GM12878 (cell line): Measurements from ENCODE around the gene TSPAN31. TPM values are rescaled to one million over a fixed set of nuclear protein-coding genes. Genes with fewer than 3 reads are reported as not detected.

Experiments
- ASH2L ChIP-seq: fragments of 300-600, 200-600 bp; sonication (generic); IDR thresholded peaks from 2 replicates; pipeline ENCODE4 v1.6.1; 2017; ENCODE audit warnings: low read depth, mild to moderate bottlenecking, borderline replicate concordance
- BCL11A ChIP-seq: IDR thresholded peaks from 2 replicates; pipeline ENCODE4 v1.6.1; 2011; ENCODE audit warnings: low read depth, low read length
- CBX5 ChIP-seq: sonication (generic); IDR thresholded peaks from 2 replicates; pipeline ENCODE4 v1.6.1; 2016; ENCODE audit warnings: low read depth, moderate library complexity, mild to moderate bottlenecking, inconsistent platforms
- IRF3 ChIP-seq: fragments of 450-650 bp; IDR thresholded peaks from 2 replicates; pipeline ENCODE4 v1.6.1; 2014; ENCODE audit warnings: mild to moderate bottlenecking
- IRF5 ChIP-seq: fragments of 450-650 bp; IDR thresholded peaks from 2 replicates; pipeline ENCODE4 v1.6.1; 2017; ENCODE audit warnings: borderline replicate concordance
- MYB ChIP-seq: fragments of 150-350 bp; IDR thresholded peaks from 2 replicates; pipeline ENCODE4 v1.6.1; 2014; ENCODE audit warnings: mild to moderate bottlenecking, low read depth, low read length, borderline replicate concordance
- POLR2AphosphoS5 ChIP-seq: IDR thresholded peaks from 2 replicates; pipeline ENCODE4 v1.6.1; 2011; ENCODE audit warnings: mild to moderate bottlenecking, low read length, inconsistent platforms
- RBBP5 ChIP-seq: fragments of 200-600 bp; sonication (generic); conservative IDR thresholded peaks from 2 replicates; pipeline ENCODE4 v1.6.1; 2016
- RELB ChIP-seq: fragments of 450-650 bp; IDR thresholded peaks from 2 replicates; pipeline ENCODE4 v1.6.1; 2017; ENCODE audit warnings: low read depth, mild to moderate bottlenecking, moderate library complexity
- SMARCA5 ChIP-seq: fragments of 450-650 bp; IDR thresholded peaks from 2 replicates; pipeline ENCODE4 v1.6.1; 2017; ENCODE audit warnings: mild to moderate bottlenecking
- SUPT20H ChIP-seq: IDR thresholded peaks from 2 replicates; pipeline ENCODE4 v1.6.1; 2011; ENCODE audit warnings: low read depth, mild to moderate bottlenecking, low read length, moderate library complexity, borderline replicate concordance; ENCODE audit not compliant: control insufficient read depth
- TARDBP ChIP-seq: IDR thresholded peaks from 2 replicates; pipeline ENCODE4 v1.6.1; 2016; ENCODE audit warnings: borderline replicate concordance
- WRNIP1 ChIP-seq: IDR thresholded peaks from 2 replicates; pipeline ENCODE4 v1.6.1; 2011; ENCODE audit warnings: low read depth, low read length, improper control_type of control experiment, borderline replicate concordance
- ZBTB40 ChIP-seq: fragments of 450-650 bp; IDR thresholded peaks from 2 replicates; pipeline ENCODE4 v1.6.1; 2016; ENCODE audit warnings: mild to moderate bottlenecking, moderate library complexity, borderline replicate concordance
- polyA plus RNA-seq, 11 experiments: library from polyadenylated mRNA; depleted of rRNA in 4 of 11; unstranded in 6 of 11; stranded (reverse) in 5 of 11; fragments of >200 nt; fragmentation: Nextera tagmentation in 4 of 11; fragmentation: Illumina TruSeq in 1 of 11; extraction: Ambion mirVana in 4 of 11; extraction: Trizol in 1 of 11; gene quantifications; 1 replicate in 1 of 11; 2 replicates in 10 of 11; pipeline versions ENCODE4 v1.2.1 to v1.2.3, GENCODE V29; 2011 to 2016; ENCODE audit warnings: inconsistent platforms in 2 of 11, missing spikeins in 2 of 11, low read depth in 1 of 11
- total RNA-seq, 4 experiments: library from RNA; depleted of rRNA in 3 of 4; stranded (reverse); fragments of >200 nt in 3 of 4; fragmentation: Illumina TruSeq in 1 of 4; extraction: Trizol in 1 of 4; gene quantifications; 2 replicates each; pipeline versions ENCODE4 v1.2.1 to v1.2.3, GENCODE V29; 2013 to 2021
- TF ChIP-seq, protein P1 (sequence below): fragments of 450-650 bp; IDR thresholded peaks from 2 replicates; pipeline ENCODE4 v1.6.1; 2016; ENCODE audit warnings: mild to moderate bottlenecking
- TF ChIP-seq, protein P2 (sequence below): fragments of 450-650 bp; IDR thresholded peaks from 2 replicates; pipeline ENCODE4 v1.6.1; 2017; ENCODE audit warnings: antibody characterized with exemption, mild to moderate bottlenecking, moderate library complexity

TSPAN31 gene
- total and polyA plus RNA-seq, 10 of the 15 experiments (the other 5 are each of a cell fraction or from before 2014, with no cell fraction given) = 11.8 to 32.2 (median 24.7) TPM

- peak; percentile 56; the same call in 1 of the 2 replicates for TF ChIP-seq ZBTB40
- TF ChIP-seq MYB = no peak
- no peak for TF ChIP-seq ASH2L
- TF ChIP-seq SMARCA5 = no peak
- TF ChIP-seq, protein P1, sequence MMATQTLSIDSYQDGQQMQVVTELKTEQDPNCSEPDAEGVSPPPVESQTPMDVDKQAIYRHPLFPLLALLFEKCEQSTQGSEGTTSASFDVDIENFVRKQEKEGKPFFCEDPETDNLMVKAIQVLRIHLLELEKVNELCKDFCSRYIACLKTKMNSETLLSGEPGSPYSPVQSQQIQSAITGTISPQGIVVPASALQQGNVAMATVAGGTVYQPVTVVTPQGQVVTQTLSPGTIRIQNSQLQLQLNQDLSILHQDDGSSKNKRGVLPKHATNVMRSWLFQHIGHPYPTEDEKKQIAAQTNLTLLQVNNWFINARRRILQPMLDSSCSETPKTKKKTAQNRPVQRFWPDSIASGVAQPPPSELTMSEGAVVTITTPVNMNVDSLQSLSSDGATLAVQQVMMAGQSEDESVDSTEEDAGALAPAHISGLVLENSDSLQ = peak; percentile 82
- peak; percentile 83 for TF ChIP-seq TARDBP
- no peak for TF ChIP-seq CBX5
- TF ChIP-seq RBBP5 = no peak
- TF ChIP-seq WRNIP1 = no peak
- TF ChIP-seq IRF5 = no peak
- TF ChIP-seq, protein P2, sequence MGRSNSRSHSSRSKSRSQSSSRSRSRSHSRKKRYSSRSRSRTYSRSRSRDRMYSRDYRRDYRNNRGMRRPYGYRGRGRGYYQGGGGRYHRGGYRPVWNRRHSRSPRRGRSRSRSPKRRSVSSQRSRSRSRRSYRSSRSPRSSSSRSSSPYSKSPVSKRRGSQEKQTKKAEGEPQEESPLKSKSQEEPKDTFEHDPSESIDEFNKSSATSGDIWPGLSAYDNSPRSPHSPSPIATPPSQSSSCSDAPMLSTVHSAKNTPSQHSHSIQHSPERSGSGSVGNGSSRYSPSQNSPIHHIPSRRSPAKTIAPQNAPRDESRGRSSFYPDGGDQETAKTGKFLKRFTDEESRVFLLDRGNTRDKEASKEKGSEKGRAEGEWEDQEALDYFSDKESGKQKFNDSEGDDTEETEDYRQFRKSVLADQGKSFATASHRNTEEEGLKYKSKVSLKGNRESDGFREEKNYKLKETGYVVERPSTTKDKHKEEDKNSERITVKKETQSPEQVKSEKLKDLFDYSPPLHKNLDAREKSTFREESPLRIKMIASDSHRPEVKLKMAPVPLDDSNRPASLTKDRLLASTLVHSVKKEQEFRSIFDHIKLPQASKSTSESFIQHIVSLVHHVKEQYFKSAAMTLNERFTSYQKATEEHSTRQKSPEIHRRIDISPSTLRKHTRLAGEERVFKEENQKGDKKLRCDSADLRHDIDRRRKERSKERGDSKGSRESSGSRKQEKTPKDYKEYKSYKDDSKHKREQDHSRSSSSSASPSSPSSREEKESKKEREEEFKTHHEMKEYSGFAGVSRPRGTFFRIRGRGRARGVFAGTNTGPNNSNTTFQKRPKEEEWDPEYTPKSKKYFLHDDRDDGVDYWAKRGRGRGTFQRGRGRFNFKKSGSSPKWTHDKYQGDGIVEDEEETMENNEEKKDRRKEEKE = no peak
- TF ChIP-seq IRF3 = peak; percentile 88
- no peak for TF ChIP-seq SUPT20H
- peak; percentile 69 for TF ChIP-seq POLR2AphosphoS5
- peak; percentile 68 for TF ChIP-seq RELB
- TF ChIP-seq BCL11A = no peak
Measured at GRCh38 chr12:57751788-57752667, 7.2 kb downstream of the TSPAN31 start, which contains the start of gene CDK4 (continued).
